HG02798 (cell line): ENCODE results near the gene MFSD1.
A peak's percentile ranks its signal among the peaks of the same experiment; 100 is the strongest.

Experiments
- ATAC-seq: cut with Tn5 transposase; IDR thresholded peaks from one replicate; pipeline ENCODE4 v1.9.1; 2021; ENCODE audit warnings: mild to moderate bottlenecking; ENCODE audit not compliant: unreplicated experiment, poor library complexity

The MFSD1 gene

DNA sequence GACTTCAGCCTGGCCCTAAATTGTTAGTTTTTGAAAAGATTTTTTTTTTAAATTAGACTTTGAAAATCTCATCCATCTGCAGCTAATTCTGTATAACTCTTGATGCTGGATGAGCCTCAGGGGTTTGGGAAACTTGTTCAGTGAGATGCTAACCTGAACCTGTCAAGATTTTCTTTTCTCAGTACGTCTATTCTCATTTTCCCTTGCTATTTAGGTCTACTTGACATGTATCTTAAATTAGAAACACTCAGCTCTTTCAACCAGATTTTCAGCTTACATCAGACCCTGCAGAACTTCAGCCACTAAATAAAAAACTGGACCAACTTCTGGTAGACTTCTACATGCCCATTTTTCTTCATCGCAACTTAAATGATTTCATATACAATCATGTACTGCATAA is 61.4 kb downstream of the MFSD1 start:
- ATAC-seq: peak; percentile 62

DNA sequence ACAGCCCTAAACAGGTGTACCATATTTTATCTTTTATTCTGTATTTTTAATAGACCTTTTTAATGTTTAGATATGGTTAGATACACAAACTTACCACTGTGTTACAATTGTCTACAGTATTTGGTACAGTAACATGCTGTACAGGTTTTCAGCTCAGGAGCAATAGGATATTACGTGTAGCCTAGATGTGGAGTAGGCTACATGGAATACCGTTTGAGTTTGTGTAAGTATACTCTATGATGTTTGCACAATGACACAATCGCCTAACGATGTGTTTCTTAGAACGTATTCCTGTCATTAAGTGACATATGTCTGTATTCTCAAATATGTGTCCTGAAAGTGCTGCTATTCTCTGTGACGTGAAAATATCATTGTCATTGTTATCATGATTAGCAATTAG is 62.6 kb downstream of the MFSD1 start:
- no peak for ATAC-seq

DNA sequence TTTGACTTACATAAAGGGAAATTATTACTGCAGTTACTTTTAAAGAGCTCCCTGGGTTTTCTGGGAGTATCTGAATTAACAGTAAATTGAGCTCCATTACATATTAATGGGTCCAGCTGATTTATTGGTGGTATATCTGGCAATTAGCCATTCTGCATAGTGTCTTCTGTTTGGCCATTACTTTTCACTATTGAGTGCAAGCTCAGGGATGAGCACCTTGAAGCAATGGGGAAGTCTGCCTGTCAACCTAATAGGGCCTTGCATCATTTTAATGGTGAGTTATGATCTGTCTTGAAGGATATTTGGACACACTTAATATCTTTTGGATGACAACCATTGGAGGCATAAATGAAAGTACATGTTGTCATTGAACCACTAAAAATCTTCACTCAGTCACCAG is 73.8 kb downstream of the MFSD1 start:
- no peak for ATAC-seq
